Endothelial cell (in vitro differentiated cells): ENCODE data around the gene MAP2K5. TPM values are rescaled to one million over a fixed set of nuclear protein-coding genes. Genes with fewer than 3 reads are reported as not detected.

ENCODE experiments used
- DNase-seq: peaks from one replicate; pipeline ENCODE4 v3.0.0; 2021; ENCODE audit warnings: low spot score
- H3K27ac Mint-ChIP-seq: one replicate; pipeline ENCODE4 v1.8.0; 2021; ENCODE audit warnings: mixed read lengths, inconsistent platforms; ENCODE audit not compliant: unreplicated experiment
- H3K27me3 Mint-ChIP-seq: one replicate; pipeline ENCODE4 v1.8.0; 2021; ENCODE audit warnings: mild to moderate bottlenecking, moderate library complexity, mixed read lengths, inconsistent platforms; ENCODE audit not compliant: unreplicated experiment
- H3K36me3 Mint-ChIP-seq: one replicate; pipeline ENCODE4 v1.8.0; 2021; ENCODE audit warnings: mild to moderate bottlenecking, low read depth, mixed read lengths, inconsistent platforms; ENCODE audit not compliant: unreplicated experiment
- H3K4me1 Mint-ChIP-seq: one replicate; pipeline ENCODE4 v1.8.0; 2021; ENCODE audit warnings: mild to moderate bottlenecking, mixed read lengths, inconsistent platforms; ENCODE audit not compliant: unreplicated experiment
- H3K4me3 Mint-ChIP-seq: one replicate; pipeline ENCODE4 v1.8.0; 2021; ENCODE audit warnings: mild to moderate bottlenecking, mixed read lengths, inconsistent platforms; ENCODE audit not compliant: unreplicated experiment
- H3K9me3 Mint-ChIP-seq: one replicate; pipeline ENCODE4 v1.8.0; 2021; ENCODE audit warnings: mixed read lengths, inconsistent platforms; ENCODE audit not compliant: unreplicated experiment
- total RNA-seq: library from RNA; stranded (reverse); fragmentation: NEBNext Ultra II Directional; extraction: Animal tissue kit (Norgen Biotek cat#: 25700); gene quantifications from one replicate; pipeline ENCODE4 v1.2.1, GENCODE V29; 2021; ENCODE audit not compliant: unreplicated experiment
- TF ChIP-seq, protein P1 (sequence below): fragments of 200-600 bp; sonication (generic); IDR thresholded peaks from one replicate; pipeline ENCODE4 v1.5.0; 2021; ENCODE audit warnings: antibody characterized with exemption; ENCODE audit not compliant: unreplicated experiment

The MAP2K5 gene
- total RNA-seq, 1 donor from 2014 or later = 22.2 TPM

DNA sequence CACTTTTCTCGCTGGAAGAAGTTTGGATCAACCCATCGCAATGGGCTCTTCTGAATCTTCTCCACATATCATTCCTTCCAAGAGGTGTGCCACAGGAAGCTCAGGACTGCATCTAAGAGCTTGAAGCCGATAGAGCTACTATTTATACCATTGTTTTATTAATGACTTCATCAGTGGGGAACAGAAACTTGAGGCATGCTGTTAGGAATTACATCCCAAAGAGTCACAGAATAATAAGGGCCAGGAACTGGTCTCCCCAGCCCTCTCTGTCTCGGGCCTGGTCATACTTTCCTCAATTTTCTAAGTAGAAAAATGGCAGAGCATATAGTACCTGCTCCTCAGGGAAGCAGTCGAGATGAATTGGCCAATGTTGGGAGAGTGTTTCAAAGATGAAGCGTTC lies 38.4 kb upstream of the MAP2K5 start:
- no peaks in the 10 kb centered on the region for H3K9me3 Mint-ChIP-seq
- no peak overlapping the region for H3K27ac Mint-ChIP-seq
- peaks cover 9% of the 10 kb centered on the region for H3K4me1 Mint-ChIP-seq
- H3K27me3 Mint-ChIP-seq = no peaks in the 10 kb centered on the region
- H3K36me3 Mint-ChIP-seq = no peaks in the 10 kb centered on the region
- no peak overlapping the region for H3K4me3 Mint-ChIP-seq
- DNase-seq = no peak
- TF ChIP-seq, protein P1, sequence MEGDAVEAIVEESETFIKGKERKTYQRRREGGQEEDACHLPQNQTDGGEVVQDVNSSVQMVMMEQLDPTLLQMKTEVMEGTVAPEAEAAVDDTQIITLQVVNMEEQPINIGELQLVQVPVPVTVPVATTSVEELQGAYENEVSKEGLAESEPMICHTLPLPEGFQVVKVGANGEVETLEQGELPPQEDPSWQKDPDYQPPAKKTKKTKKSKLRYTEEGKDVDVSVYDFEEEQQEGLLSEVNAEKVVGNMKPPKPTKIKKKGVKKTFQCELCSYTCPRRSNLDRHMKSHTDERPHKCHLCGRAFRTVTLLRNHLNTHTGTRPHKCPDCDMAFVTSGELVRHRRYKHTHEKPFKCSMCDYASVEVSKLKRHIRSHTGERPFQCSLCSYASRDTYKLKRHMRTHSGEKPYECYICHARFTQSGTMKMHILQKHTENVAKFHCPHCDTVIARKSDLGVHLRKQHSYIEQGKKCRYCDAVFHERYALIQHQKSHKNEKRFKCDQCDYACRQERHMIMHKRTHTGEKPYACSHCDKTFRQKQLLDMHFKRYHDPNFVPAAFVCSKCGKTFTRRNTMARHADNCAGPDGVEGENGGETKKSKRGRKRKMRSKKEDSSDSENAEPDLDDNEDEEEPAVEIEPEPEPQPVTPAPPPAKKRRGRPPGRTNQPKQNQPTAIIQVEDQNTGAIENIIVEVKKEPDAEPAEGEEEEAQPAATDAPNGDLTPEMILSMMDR = no peak

DNA sequence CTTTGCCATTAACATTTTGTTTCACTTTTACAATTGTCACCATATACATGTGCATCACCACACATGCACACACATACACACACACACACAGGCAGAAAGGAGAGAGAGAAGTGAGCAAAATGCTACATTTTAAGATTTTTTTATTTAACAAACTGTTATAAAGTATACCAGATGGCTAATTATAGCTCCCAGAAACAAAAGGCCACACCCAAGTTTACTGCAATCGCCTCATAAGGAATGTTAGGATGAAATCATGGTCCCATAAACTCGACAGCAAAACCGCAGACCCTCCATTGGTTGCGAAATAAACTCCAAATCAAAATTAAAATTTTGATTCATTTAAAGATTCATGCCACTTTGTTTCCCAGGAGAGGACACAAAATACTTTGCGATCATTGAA lies 37.7 kb upstream of the MAP2K5 start:
- H3K27me3 Mint-ChIP-seq = no peaks in the 10 kb centered on the region
- no peaks in the 10 kb centered on the region for H3K9me3 Mint-ChIP-seq
- peaks cover 9% of the 10 kb centered on the region for H3K4me1 Mint-ChIP-seq
- H3K4me3 Mint-ChIP-seq = no peak overlapping the region
- DNase-seq = no peak
- TF ChIP-seq, protein P1 = no peak
- no peak overlapping the region for H3K27ac Mint-ChIP-seq
- no peaks in the 10 kb centered on the region for H3K36me3 Mint-ChIP-seq

DNA sequence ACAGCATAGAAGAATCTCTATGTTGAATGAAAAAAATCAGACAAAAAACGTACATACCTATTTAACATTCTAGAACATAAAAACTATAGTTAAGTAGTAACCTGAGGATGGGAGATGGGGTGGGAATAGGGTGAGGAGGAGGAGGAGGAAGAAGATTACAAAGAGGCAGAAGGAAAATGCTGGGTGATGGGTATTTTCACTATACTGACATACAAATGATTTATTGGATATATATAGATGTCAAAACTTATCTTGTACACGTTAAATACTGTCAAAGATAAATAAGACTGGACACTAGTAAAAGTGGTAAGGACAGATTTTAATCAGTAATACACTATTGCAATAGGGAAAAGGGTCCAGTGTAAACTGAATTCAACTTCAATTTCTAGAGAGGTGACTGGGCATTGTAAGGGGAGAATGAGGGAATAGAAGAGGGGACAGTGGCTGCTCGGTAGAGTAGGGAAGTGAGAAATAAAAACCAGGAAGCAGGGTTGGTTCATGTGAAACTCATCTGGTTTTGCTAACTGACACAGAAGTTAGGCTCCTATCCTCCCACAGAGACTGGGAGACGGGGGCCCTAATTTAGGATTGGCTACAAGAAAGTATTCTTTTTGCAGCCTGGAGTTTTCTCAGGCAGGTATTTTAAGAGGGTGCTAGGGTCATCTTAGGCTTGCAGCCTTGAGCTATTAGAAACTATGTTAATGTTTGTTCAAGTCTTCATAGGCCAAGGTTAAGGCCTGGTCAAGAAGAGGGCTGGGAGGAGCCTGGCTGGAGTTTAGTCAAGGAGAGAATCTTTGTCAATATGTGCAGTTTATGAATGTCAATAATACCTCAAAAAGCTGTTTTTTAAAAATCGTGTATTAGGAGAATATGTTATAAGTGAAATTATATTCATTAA lies 36.6 kb upstream of the MAP2K5 start:
- H3K27me3 Mint-ChIP-seq = no peaks in the 10 kb centered on the region

DNA sequence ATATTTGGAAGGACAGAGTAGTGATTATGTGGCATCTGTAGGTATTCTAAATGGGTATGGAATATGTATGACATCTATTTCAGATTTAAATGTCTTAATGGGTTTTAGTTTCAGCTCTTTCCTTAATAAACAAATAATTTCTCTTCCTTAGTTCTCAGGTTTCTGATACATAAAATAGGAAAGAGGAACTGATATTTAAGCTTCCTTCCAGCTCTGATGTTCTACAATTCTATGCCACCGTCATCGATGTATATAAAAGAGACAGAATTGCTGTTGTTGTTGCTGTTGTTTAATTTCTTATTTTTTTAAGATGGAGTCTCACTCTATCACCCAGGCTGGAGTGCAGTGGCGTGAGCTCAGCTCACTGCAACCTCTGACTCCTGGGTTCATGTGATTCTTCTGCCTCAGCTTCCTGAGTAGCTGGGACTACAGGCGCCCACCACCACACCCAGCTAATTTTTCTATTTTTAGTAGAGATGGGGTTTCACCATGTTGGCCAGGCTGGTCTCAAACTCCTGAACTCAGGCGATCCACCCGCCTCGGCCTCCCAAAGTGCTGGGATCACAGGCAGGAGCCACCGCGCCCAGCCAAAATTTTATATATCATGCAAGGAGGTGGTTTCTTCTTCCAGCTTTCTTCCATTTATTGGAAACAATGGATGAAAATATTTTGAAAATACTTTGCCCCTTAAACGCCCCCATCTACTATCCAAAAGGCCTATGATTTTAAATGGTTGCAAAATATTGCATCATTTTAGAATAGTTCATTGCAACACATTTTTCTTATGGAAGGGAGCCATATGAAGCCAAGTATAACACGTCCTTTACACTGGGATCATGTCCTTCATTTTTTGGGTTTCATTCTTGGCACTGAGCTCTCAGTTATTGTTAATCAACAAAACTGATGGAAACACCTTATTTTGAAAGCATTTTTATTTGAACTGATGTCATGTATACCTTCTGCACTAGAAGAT lies 35.4 kb upstream of the MAP2K5 start:
- Mint-ChIP-seq H3K27me3 (no peaks in the 10 kb centered on the region), H3K4me1 (peaks cover 4% of the 10 kb centered on the region), H3K4me3 (no peak overlapping the region), H3K36me3 (no peaks in the 10 kb centered on the region), H3K9me3 (no peaks in the 10 kb centered on the region), H3K27ac (no peak overlapping the region)
- TF ChIP-seq, protein P1 = no peak
- no peak for DNase-seq

More for the DNA sequence above, 36.6 kb upstream of the MAP2K5 start:
- no peaks in the 10 kb centered on the region for H3K36me3 Mint-ChIP-seq
- TF ChIP-seq, protein P1 = no peak
- no peaks in the 10 kb centered on the region for H3K9me3 Mint-ChIP-seq
- peaks cover 9% of the 10 kb centered on the region for H3K4me1 Mint-ChIP-seq
- H3K27ac Mint-ChIP-seq = no peak overlapping the region
- H3K4me3 Mint-ChIP-seq = no peak overlapping the region
- DNase-seq = no peak
